PC-9 (cell line): ENCODE data around the gene FDPS. TPM values are rescaled to one million over a fixed set of nuclear protein-coding genes. Genes with fewer than 3 reads are reported as not detected.

ENCODE experiments used
- BruUV-seq: library from RNA; stranded (reverse); fragments of 400-500 nt; replicated peaks from 2 replicates; lab custom pipeline; 2021; lab: Mats Ljungman, UMichigan
- CTCF ChIA-PET: fragments of 300-600 bp; sonication (Branson Sonifier 250); formaldehyde crosslinking; loops from one replicate; lab custom pipeline; 2022; ENCODE audit warnings: antibody characterized with exemption; lab: Charles Lee
- POLR2A ChIA-PET: fragments of 300-600 bp; sonication (Branson Sonifier 250); formaldehyde crosslinking; loops from one replicate; lab custom pipeline; 2022; ENCODE audit warnings: antibody characterized with exemption; ENCODE audit not compliant: unreplicated experiment; lab: Charles Lee
- DNase-seq, 2 experiments: peaks; one replicate each; pipeline versions ENCODE4 v3.0.0 to v3.0.0-alpha.2; 2015 to 2022; ENCODE audit warnings: mixed read lengths in 1 of 2
- H2AFZ ChIP-seq: fragments of 200-600 bp; sonication (generic); 2 replicates; pipeline ENCODE4 v1.8.1; 2017; ENCODE audit warnings: antibody characterized with exemption
- H3F3A ChIP-seq: fragments of 200-600 bp; sonication (generic); 2 replicates; pipeline ENCODE4 v1.8.1; 2017; ENCODE audit warnings: antibody characterized with exemption, mild to moderate bottlenecking, low read depth; ENCODE audit not compliant: insufficient read depth
- H3K27ac ChIP-seq: fragments of 200-600 bp; sonication (generic); 2 replicates; pipeline ENCODE4 v1.6.1; 2016; ENCODE audit warnings: mixed run types
- H3K27me3 ChIP-seq: fragments of 200-600 bp; sonication (generic); 2 replicates; pipeline ENCODE4 v1.6.1; 2016; ENCODE audit warnings: low read depth, mixed run types; ENCODE audit not compliant: insufficient read depth
- H3K36me3 ChIP-seq: fragments of 200-600 bp; sonication (generic); 2 replicates; pipeline ENCODE4 v1.6.1; 2016; ENCODE audit warnings: low read depth, mixed run types
- H3K4me1 ChIP-seq: fragments of 200-600 bp; sonication (generic); replicated peaks from 2 replicates; pipeline ENCODE4 v1.6.1; 2016; ENCODE audit warnings: mixed run types; ENCODE audit not compliant: insufficient read depth
- H3K4me2 ChIP-seq: fragments of 200-600 bp; sonication (generic); 2 replicates; pipeline ENCODE4 v1.6.1; 2017; ENCODE audit warnings: mixed run types
- H3K4me3 ChIP-seq: fragments of 200-600 bp; sonication (generic); 2 replicates; pipeline ENCODE4 v1.6.1; 2016; ENCODE audit warnings: mixed run types
- H3K79me2 ChIP-seq: fragments of 200-600 bp; sonication (generic); 2 replicates; pipeline ENCODE4 v1.6.1; 2017; ENCODE audit warnings: low read depth, mixed run types
- H3K9me2 ChIP-seq: fragments of 200-600 bp; sonication (generic); 2 replicates; pipeline ENCODE4 v1.8.1; 2017; ENCODE audit warnings: mild to moderate bottlenecking; ENCODE audit not compliant: insufficient read depth
- H3K9me3 ChIP-seq: fragments of 200-600 bp; sonication (generic); 2 replicates; pipeline ENCODE4 v1.8.1; 2016; ENCODE audit warnings: low read depth; ENCODE audit not compliant: insufficient read depth
- H4K20me1 ChIP-seq: fragments of 200-600 bp; sonication (generic); 2 replicates; pipeline ENCODE4 v1.8.1; 2017; ENCODE audit not compliant: insufficient read depth
- EZH2 ChIP-seq: fragments of 200-600 bp; sonication (generic); IDR thresholded peaks from 2 replicates; pipeline ENCODE4 v1.8.0; 2017; ENCODE audit warnings: antibody characterized with exemption, low read depth
- intact Hi-C: fragments of 100-400 bp; cut with micrococcal nuclease; formaldehyde crosslinking; loops from one replicate; pipeline ENCODE4 v1.10.0; 2022; ENCODE audit not compliant: unreplicated experiment
- total RNA-seq: library from RNA; stranded (reverse); gene quantifications from 2 replicates; pipeline ENCODE4 v1.2.3, GENCODE V29; 2021
- TF ChIP-seq, protein P1 (sequence below): fragments of 200-600 bp; sonication (generic); conservative IDR thresholded peaks from 2 replicates; pipeline ENCODE4 v1.6.1; 2017; ENCODE audit warnings: mixed run types, antibody characterized with exemption, mild to moderate bottlenecking, moderate library complexity

FDPS gene
- total RNA-seq, 1 experiment from 2014 or later: 568 TPM

DNA sequence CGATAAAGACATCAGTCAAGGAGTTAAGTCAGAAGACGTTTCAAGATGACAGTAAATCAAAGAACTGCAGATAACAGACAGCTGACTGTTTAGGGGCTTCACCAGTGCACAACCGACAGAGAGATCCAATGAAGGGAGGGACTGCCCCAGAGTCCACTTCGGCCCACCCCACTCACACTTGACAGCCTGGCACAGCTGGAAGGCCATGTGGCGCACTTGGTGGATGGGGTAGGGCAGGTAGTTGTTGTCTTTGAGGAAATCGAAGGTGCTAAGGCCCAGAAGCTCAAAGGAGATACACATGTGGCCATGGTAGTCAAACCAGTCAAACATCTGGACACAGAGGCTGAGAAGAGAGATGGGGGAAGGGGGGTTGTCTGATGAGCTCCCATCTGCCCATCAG lies 42.1 kb upstream of the FDPS start:
- no TSS peak for BruUV-seq
- POLR2A ChIA-PET: no interaction called here

DNA sequence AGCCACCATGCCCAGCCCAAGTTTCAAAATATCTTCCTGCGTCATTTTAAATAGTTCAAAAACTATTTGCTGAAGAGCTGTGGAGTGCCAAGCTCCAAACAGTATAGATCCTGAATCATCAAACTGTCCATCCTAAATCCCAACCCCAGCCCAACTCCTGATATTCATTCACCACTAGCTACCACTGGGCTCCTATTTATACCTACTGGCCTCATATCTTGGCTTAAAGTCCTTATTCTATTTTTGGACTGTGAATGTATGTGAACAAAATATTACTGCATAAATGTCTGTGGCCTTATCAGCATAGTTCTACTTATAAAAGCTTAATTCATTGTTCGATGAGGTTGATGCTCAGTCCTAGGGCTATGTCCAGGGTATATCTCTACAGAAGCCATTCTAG lies 41.3 kb upstream of the FDPS start:
- peaks cover 21% of the 10 kb centered on the region for H3K79me2 ChIP-seq
- H2AFZ ChIP-seq: no peak overlapping the region
- POLR2A ChIA-PET: no interaction called here
- CTCF ChIA-PET: no interaction called here
- H3K4me3 ChIP-seq: no peak overlapping the region
- no peaks in the 10 kb centered on the region for H3K9me2 ChIP-seq
- TF ChIP-seq EZH2: no peak
- TF ChIP-seq, protein P1, sequence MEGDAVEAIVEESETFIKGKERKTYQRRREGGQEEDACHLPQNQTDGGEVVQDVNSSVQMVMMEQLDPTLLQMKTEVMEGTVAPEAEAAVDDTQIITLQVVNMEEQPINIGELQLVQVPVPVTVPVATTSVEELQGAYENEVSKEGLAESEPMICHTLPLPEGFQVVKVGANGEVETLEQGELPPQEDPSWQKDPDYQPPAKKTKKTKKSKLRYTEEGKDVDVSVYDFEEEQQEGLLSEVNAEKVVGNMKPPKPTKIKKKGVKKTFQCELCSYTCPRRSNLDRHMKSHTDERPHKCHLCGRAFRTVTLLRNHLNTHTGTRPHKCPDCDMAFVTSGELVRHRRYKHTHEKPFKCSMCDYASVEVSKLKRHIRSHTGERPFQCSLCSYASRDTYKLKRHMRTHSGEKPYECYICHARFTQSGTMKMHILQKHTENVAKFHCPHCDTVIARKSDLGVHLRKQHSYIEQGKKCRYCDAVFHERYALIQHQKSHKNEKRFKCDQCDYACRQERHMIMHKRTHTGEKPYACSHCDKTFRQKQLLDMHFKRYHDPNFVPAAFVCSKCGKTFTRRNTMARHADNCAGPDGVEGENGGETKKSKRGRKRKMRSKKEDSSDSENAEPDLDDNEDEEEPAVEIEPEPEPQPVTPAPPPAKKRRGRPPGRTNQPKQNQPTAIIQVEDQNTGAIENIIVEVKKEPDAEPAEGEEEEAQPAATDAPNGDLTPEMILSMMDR: no peak
- DNase-seq: no peak
- no TSS peak for BruUV-seq
- H3K9me3 ChIP-seq: no peaks in the 10 kb centered on the region
- no peak overlapping the region for H3K4me2 ChIP-seq
- intact Hi-C loops: no loop called here
- peaks cover 8% of the 10 kb centered on the region for H4K20me1 ChIP-seq
- H3K27ac ChIP-seq: no peak overlapping the region
- peaks cover 73% of the 10 kb centered on the region for H3F3A ChIP-seq
- H3K4me1 ChIP-seq: peaks cover 12% of the 10 kb centered on the region
- H3K36me3 ChIP-seq: peaks cover 33% of the 10 kb centered on the region
- no peaks in the 10 kb centered on the region for H3K27me3 ChIP-seq

More for the DNA sequence above, 42.1 kb upstream of the FDPS start:
- Histone ChIP-seq H3K27me3 (no peaks in the 10 kb centered on the region), H2AFZ (no peak overlapping the region), H3K4me2 (no peak overlapping the region), H3K36me3 (peaks cover 33% of the 10 kb centered on the region), H3F3A (peaks cover 73% of the 10 kb centered on the region), H4K20me1 (peaks cover 5% of the 10 kb centered on the region), H3K9me2 (no peaks in the 10 kb centered on the region), H3K4me1 (peaks cover 6% of the 10 kb centered on the region), H3K27ac (no peak overlapping the region), H3K4me3 (no peak overlapping the region), H3K9me3 (no peaks in the 10 kb centered on the region), H3K79me2 (peaks cover 13% of the 10 kb centered on the region)
- TF ChIP-seq EZH2: no peak
- TF ChIP-seq, protein P1: no peak
- DNase-seq: no peak
- CTCF ChIA-PET: no interaction called here
- intact Hi-C loops: no loop called here

DNA sequence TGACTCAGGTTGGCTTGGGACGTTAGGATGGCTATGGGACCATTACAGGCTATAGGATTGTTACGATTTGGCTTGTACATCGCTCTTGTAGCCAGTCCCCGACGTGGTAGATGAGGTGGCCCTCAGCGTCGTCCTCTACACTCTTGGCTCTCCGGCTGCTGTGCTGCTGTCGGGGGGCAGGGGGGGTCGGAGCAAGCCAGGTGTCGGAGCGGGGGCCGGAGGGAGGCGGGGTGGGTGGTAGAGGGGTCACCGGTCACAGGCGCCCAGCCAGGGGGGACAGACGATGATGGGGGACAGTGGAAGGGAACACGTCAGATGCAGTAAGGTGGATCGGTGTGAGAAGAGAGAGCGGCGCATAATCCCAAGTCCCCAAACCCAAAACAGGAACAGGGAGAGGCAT lies 40.0 kb upstream of the FDPS start:
- H3K4me1 ChIP-seq: peaks cover 10% of the 10 kb centered on the region
- intact Hi-C loops: no loop called here
- H3K79me2 ChIP-seq: peaks cover 28% of the 10 kb centered on the region
- no peak for DNase-seq
- no peaks in the 10 kb centered on the region for H3K27me3 ChIP-seq
- no peak overlapping the region for H2AFZ ChIP-seq
- H3K4me3 ChIP-seq: no peak overlapping the region
- ChIA-PET POLR2A (no interaction called here), CTCF (no interaction called here)
- H3K4me2 ChIP-seq: no peak overlapping the region
- peaks cover 13% of the 10 kb centered on the region for H4K20me1 ChIP-seq
- H3K36me3 ChIP-seq: peaks cover 33% of the 10 kb centered on the region
- no TSS peak for BruUV-seq
- TF ChIP-seq, protein P1: no peak
- TF ChIP-seq EZH2: no peak
- H3K9me2 ChIP-seq: no peaks in the 10 kb centered on the region
- H3K27ac ChIP-seq: no peak overlapping the region
- peaks cover 70% of the 10 kb centered on the region for H3F3A ChIP-seq
- H3K9me3 ChIP-seq: no peaks in the 10 kb centered on the region
